ENCODE data around the gene TBXAS1.

DNA sequence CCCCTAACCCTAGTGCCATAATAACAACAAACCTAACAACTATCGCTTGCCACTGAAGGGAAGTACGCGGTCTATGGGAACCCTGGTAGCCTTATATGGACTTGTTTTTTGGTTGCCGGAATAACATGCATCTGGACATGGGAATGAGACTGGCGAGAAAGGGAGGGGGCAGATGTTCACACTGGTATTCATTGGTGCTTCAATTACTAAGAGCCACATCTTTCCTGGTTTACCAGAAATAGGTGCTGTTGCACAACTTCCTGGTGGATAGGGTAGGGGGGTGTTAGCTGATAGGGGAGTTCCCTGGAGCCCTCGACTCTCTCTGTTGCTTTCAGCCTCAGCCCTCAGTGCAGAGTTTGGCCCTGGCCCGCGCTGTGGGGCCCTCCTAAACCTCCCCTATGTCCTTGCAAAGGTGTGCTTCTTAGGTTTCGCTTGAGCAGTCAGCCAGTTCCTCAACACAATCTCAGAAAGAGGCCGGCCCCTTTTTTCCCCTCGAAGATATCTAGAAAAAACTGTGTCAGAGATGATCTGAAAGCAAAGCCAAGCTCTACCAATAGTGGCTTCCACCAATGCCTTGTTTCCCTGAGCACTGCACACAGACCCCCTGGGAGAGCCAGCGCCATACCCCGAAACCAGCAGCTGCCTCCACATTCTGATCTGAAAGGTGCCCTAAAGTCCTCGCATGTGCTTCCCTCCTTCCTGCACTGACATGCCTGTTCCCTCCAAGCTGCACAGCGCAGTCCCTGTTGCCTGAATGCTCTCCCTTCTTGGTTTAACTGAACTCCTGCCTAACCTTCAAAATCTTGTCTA is 13.5 kb downstream of the TBXAS1 start:
- TF ChIP-seq FOXM1 (IDR thresholded peaks at IDR 0.05; ENCODE audit: borderline replicate concordance) = no peak
- no peak for TF ChIP-seq SP1 (IDR thresholded peaks at IDR 0.05)
- no peak for TF ChIP-seq BHLHE40 (IDR thresholded peaks at IDR 0.05; ENCODE audit: borderline replicate concordance)
- no peak for TF ChIP-seq PKNOX1 (IDR thresholded peaks at IDR 0.05)
- TF ChIP-seq SUZ12 (IDR thresholded peaks at IDR 0.05) = no peak

Measured in HEK293T (cell line).